Kidney capillary endothelial cell (primary cell): ENCODE measurements around the gene ATP11B.

ENCODE experiments used
- DNase-seq: peaks from one replicate; pipeline ENCODE4 v3.0.0-alpha.2; 2018; ENCODE audit warnings: low spot score

The ATP11B gene

GRCh38 chr3:182792901-182793662, at the start of gene ATP11B:
Gene ATP11B, plus strand, starts transcription at chr3:182793504. Its CDS starts 256 bp downstream, at chr3:182793760.
- peak; percentile 39 for DNase-seq

- DNase-seq: no peak
These were observed 46.3 kb upstream of the ATP11B start for GRCh38 chr3:182746959-182747358.

- peak; percentile 26 for DNase-seq
These were observed 38.0 kb upstream of the ATP11B start for GRCh38 chr3:182755308-182755707.

GRCh38 chr3:182755712-182756111, 37.6 kb upstream of the ATP11B start:
- no peak for DNase-seq

GRCh38 chr3:182760576-182761164, 32.6 kb upstream of the ATP11B start:
- DNase-seq: no peak

- no peak for DNase-seq
These were observed 29.4 kb upstream of the ATP11B start for GRCh38 chr3:182763896-182764295.

- DNase-seq: no peak
These were observed 28.0 kb upstream of the ATP11B start for GRCh38 chr3:182765287-182765686.

GRCh38 chr3:182766099-182766498, 27.2 kb upstream of the ATP11B start:
- DNase-seq: no peak

- no peak for DNase-seq
These were observed 24.9 kb upstream of the ATP11B start for GRCh38 chr3:182768413-182768812.

GRCh38 chr3:182769673-182770072, 23.6 kb upstream of the ATP11B start:
- no peak for DNase-seq

GRCh38 chr3:182782149-182782548, 11.2 kb upstream of the ATP11B start:
- no peak for DNase-seq

- no peak for DNase-seq
These were observed 10.2 kb upstream of the ATP11B start for GRCh38 chr3:182783106-182783505.

GRCh38 chr3:182784542-182784941, 8.8 kb upstream of the ATP11B start:
- DNase-seq: no peak

- DNase-seq: no peak
These were observed 8.2 kb upstream of the ATP11B start for GRCh38 chr3:182785142-182785541.

GRCh38 chr3:182785756-182786155, 7.5 kb upstream of the ATP11B start:
- no peak for DNase-seq

- DNase-seq: no peak
These were observed 6.6 kb upstream of the ATP11B start for GRCh38 chr3:182786564-182787196.

- no peak for DNase-seq
These were observed 5.8 kb upstream of the ATP11B start for GRCh38 chr3:182787302-182788036.

- DNase-seq: no peak
These were observed 3.9 kb upstream of the ATP11B start for GRCh38 chr3:182789371-182789770.

- no peak for DNase-seq
These were observed 2.7 kb upstream of the ATP11B start for GRCh38 chr3:182790612-182791011.

- peak; percentile 32 for DNase-seq
These were observed 555 bp downstream of the ATP11B start for GRCh38 chr3:182793663-182794454.

GRCh38 chr3:182794455-182795388, 1.4 kb downstream of the ATP11B start:
- no peak for DNase-seq
